ENCODE measurements around the gene HPSE2.

DNA sequence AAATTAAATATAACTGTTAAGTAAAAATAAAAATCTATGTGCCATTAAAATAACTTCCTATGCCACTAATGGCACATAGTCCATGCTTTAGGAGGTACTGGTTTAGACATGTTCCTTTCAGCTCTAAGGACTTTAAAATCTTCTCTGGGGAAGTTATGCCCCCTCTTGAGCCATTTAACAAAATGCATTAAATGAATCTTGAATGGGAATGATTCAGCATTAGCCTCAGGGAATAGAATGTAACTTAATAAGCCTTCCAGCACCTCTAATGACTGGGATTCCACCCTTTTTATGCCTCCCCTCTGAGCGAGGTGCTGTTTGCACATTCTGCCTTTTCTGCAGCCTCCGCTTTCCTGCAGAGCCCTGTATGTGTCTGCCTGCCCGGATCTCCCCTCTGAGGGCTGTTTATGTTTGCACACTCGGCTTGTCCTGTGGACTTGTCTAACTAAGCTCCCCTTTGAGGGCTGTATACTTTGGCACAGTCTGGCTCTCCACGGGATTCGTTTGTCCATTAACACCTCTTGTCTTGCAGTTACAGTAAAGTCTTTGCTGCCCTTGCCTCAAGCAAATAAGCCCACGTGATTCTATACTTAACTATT lies 680.5 kb downstream of the HPSE2 start:
- TF ChIP-seq, protein P1, sequence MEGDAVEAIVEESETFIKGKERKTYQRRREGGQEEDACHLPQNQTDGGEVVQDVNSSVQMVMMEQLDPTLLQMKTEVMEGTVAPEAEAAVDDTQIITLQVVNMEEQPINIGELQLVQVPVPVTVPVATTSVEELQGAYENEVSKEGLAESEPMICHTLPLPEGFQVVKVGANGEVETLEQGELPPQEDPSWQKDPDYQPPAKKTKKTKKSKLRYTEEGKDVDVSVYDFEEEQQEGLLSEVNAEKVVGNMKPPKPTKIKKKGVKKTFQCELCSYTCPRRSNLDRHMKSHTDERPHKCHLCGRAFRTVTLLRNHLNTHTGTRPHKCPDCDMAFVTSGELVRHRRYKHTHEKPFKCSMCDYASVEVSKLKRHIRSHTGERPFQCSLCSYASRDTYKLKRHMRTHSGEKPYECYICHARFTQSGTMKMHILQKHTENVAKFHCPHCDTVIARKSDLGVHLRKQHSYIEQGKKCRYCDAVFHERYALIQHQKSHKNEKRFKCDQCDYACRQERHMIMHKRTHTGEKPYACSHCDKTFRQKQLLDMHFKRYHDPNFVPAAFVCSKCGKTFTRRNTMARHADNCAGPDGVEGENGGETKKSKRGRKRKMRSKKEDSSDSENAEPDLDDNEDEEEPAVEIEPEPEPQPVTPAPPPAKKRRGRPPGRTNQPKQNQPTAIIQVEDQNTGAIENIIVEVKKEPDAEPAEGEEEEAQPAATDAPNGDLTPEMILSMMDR (IDR thresholded peaks at IDR 0.05; ENCODE audit: low read depth, low read length), result no peak
- no peak for TF ChIP-seq POLR2A (IDR thresholded peaks at IDR 0.05; ENCODE audit: extremely low read depth, insufficient read length)
- TF ChIP-seq, protein P2, sequence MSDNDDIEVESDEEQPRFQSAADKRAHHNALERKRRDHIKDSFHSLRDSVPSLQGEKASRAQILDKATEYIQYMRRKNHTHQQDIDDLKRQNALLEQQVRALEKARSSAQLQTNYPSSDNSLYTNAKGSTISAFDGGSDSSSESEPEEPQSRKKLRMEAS (IDR thresholded peaks at IDR 0.05; ENCODE audit: low read depth, low read length), result no peak
